Parathyroid adenoma (tissue), 2 donors: ENCODE results near the gene ARHGAP4.

ENCODE experiments used
- H2AFZ ChIP-seq: fragments of 300-600 bp; sonication (generic); one replicate; pipeline ENCODE4 v1.7.0; 2017; ENCODE audit warnings: antibody characterized with exemption, mild to moderate bottlenecking
- H3K27ac ChIP-seq: fragments of 300-600 bp; sonication (generic); one replicate; pipeline ENCODE4 v1.7.0; 2017
- H3K27me3 ChIP-seq: fragments of 300-600 bp; sonication (generic); one replicate; pipeline ENCODE4 v1.7.0; 2017; ENCODE audit warnings: low read length; ENCODE audit not compliant: control insufficient read depth, insufficient read depth
- H3K36me3 ChIP-seq: fragments of 300-600 bp; sonication (generic); one replicate; pipeline ENCODE4 v1.7.0; 2017; ENCODE audit warnings: low read length; ENCODE audit not compliant: control insufficient read depth, insufficient read depth
- H3K4me1 ChIP-seq: fragments of 300-600 bp; sonication (generic); one replicate; pipeline ENCODE4 v1.7.0; 2017; ENCODE audit warnings: control low read depth
- H3K4me2 ChIP-seq: fragments of 300-600 bp; sonication (generic); one replicate; pipeline ENCODE4 v1.7.0; 2017; ENCODE audit warnings: low read length
- H3K4me3 ChIP-seq: fragments of 300-600 bp; sonication (generic); one replicate; pipeline ENCODE4 v1.7.0; 2017; ENCODE audit warnings: low read depth, low read length
- H3K79me2 ChIP-seq: fragments of 300-600 bp; sonication (generic); one replicate; pipeline ENCODE4 v1.7.0; 2017; ENCODE audit warnings: control low read depth
- H3K9ac ChIP-seq: fragments of 300-600 bp; sonication (generic); one replicate; pipeline ENCODE4 v1.7.0; 2017; ENCODE audit warnings: mild to moderate bottlenecking
- H3K9me3 ChIP-seq: fragments of 300-600 bp; sonication (generic); one replicate; pipeline ENCODE4 v1.7.0; 2017; ENCODE audit warnings: low read length; ENCODE audit not compliant: control insufficient read depth
- TF ChIP-seq, protein P1 (sequence below): fragments of 300-600 bp; sonication (generic); IDR thresholded peaks from one replicate; pipeline ENCODE4 v1.7.0; 2017; ENCODE audit warnings: antibody characterized with exemption, mild to moderate bottlenecking
- donor health status: primary hyperparathyroidism.

ARHGAP4 gene

DNA sequence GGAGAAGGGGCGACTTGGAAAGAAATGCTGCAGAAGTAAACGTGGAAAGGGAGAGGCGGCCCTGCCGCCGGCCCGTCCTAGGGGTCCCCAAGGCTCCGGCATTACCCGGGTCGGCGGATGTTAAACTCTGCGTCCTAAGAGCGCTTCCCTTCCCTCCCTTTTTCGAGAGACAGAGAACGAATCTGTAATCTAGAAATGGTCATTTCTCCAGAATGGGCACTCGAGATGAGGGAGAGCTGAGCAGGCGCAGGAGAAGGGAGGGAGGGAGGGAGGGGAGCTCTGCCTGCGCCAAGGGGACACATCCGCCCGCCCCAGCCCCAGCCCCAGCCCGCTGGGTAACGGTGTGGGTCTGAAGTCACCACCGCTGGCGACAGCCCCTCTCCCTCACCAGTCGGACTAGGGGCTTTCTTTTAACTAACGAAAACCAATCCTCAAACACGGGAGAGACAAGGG is 43.9 kb upstream of the ARHGAP4 start:
- Histone ChIP-seq H2AFZ (no peak overlapping the region), H3K4me2 (peak overlapping the region; percentile 72), H3K9me3 (no peaks in the 10 kb centered on the region), H3K4me3 (peak overlapping the region; percentile 93), H3K9ac (no peak overlapping the region), H3K27me3 (no peaks in the 10 kb centered on the region), H3K4me1 (peaks cover 29% of the 10 kb centered on the region), H3K27ac (no peak overlapping the region), H3K36me3 (no peaks in the 10 kb centered on the region), H3K79me2 (peaks cover 21% of the 10 kb centered on the region)
- TF ChIP-seq, protein P1, sequence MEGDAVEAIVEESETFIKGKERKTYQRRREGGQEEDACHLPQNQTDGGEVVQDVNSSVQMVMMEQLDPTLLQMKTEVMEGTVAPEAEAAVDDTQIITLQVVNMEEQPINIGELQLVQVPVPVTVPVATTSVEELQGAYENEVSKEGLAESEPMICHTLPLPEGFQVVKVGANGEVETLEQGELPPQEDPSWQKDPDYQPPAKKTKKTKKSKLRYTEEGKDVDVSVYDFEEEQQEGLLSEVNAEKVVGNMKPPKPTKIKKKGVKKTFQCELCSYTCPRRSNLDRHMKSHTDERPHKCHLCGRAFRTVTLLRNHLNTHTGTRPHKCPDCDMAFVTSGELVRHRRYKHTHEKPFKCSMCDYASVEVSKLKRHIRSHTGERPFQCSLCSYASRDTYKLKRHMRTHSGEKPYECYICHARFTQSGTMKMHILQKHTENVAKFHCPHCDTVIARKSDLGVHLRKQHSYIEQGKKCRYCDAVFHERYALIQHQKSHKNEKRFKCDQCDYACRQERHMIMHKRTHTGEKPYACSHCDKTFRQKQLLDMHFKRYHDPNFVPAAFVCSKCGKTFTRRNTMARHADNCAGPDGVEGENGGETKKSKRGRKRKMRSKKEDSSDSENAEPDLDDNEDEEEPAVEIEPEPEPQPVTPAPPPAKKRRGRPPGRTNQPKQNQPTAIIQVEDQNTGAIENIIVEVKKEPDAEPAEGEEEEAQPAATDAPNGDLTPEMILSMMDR: no peak

DNA sequence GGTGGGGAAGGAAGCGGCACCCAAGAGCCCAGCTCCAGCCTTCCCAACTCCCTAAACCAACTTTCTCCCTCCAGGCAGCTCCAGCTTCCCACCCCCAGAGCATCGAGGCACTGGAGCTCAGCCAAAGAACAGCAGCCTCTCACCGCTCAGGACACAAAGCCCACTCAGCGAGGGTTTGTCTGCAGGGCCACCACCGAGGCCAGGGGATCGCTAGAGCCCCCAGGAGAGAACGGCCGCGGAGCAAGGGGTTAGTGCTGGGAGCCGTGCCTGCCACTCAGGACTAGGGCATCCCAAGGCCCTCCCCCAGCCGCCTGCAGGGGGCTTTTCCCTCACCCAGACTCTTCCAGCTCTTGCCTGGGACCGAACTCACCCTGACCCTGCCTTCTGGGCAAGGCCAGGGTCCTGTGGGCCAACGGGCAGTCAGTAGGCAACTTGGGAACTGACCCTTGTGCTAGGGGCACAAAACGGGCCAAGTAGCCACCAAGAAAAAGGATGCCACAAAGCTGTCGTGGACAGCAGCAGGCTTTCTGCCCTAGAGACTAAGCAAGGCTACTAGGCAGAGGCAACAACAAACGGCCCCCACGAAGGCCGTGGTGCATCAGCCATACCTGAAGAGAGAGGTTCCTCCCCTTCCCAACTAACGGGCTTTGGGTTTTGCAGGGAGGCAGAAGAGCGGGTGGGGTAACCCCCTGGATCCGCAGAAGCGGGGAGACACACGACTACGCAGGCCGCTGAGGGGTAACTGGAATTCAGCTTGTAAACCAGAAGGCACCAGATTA is 43.2 kb upstream of the ARHGAP4 start:
- Histone ChIP-seq H3K79me2 (peaks cover 23% of the 10 kb centered on the region), H3K9ac (no peak overlapping the region), H3K4me2 (peak overlapping the region; percentile 72), H3K4me1 (peaks cover 29% of the 10 kb centered on the region), H3K27ac (no peak overlapping the region), H3K27me3 (no peaks in the 10 kb centered on the region), H3K9me3 (no peaks in the 10 kb centered on the region), H3K36me3 (no peaks in the 10 kb centered on the region), H2AFZ (no peak overlapping the region), H3K4me3 (peak overlapping the region; percentile 93)
- TF ChIP-seq, protein P1: no peak

DNA sequence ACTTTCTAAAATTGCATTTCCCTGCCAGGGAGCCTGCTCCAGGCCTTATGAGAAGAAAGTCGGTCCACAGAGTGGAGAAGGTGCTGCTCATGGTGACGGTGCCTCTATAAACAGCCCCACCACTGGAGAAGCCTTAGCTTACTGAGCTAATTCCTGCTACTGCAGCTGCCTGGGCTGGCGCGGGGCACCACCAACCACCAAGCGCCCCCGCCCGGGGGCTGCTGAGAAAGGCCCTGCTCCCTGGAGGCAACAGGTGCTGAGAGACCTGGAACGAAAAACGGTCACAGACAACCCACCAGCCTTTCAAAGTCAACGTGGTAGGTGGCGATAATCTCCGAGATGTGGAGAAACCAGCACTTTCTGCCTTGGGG is 42.7 kb upstream of the ARHGAP4 start:
- H3K27me3 ChIP-seq: no peaks in the 10 kb centered on the region
- H3K9me3 ChIP-seq: no peaks in the 10 kb centered on the region
- TF ChIP-seq, protein P1: no peak
- no peak overlapping the region for H3K4me2 ChIP-seq
- H3K4me1 ChIP-seq: peaks cover 26% of the 10 kb centered on the region
- peaks cover 23% of the 10 kb centered on the region for H3K79me2 ChIP-seq
- H3K4me3 ChIP-seq: no peak overlapping the region
- H3K36me3 ChIP-seq: no peaks in the 10 kb centered on the region
- H3K9ac ChIP-seq: no peak overlapping the region
- H3K27ac ChIP-seq: no peak overlapping the region
- no peak overlapping the region for H2AFZ ChIP-seq

DNA sequence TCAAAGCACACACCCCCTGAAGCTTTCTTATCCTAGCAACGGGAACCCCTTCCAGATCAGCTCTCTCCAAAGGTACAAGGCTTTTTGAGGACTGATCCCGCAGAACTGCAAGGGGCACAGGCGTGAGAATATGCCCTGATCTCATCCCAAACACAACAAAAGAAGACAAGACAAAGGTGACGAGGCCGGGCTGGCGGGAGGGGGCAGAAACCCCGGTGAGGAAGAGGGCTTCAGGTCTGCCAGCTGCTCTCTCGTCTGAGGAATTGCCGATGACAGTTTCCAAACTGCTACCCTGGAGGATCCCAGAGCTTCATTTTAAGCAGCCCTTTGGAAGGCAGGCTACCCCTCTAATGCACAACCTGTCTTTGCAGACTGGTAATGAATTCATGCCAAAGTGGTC is 42.2 kb upstream of the ARHGAP4 start:
- peaks cover 26% of the 10 kb centered on the region for H3K4me1 ChIP-seq
- no peak overlapping the region for H3K4me2 ChIP-seq
- no peak overlapping the region for H3K9ac ChIP-seq
- no peaks in the 10 kb centered on the region for H3K36me3 ChIP-seq
- TF ChIP-seq, protein P1: no peak
- no peak overlapping the region for H3K4me3 ChIP-seq
- H3K27me3 ChIP-seq: no peaks in the 10 kb centered on the region
- H3K79me2 ChIP-seq: peaks cover 23% of the 10 kb centered on the region
- peak overlapping the region; percentile 83 for H3K27ac ChIP-seq
- H3K9me3 ChIP-seq: no peaks in the 10 kb centered on the region
- no peak overlapping the region for H2AFZ ChIP-seq
